HFF-Myc (cell line): ENCODE measurements around the gene SEPTIN5.

Source experiments
- DNase-seq: peaks from one replicate; pipeline ENCODE4 v3.0.0-alpha.2; 2011; ENCODE audit warnings: low read depth; ENCODE audit errors: extremely low read depth
- H3K4me3 ChIP-seq: replicated peaks from 2 replicates; pipeline ENCODE4 v1.5.1; 2011; ENCODE audit warnings: low read depth, mild to moderate bottlenecking, control low read depth, low read length
- TF ChIP-seq, protein P1 (sequence below): IDR thresholded peaks from 2 replicates; pipeline ENCODE4 v1.5.1; 2012; ENCODE audit warnings: mild to moderate bottlenecking, low read depth, low read length, control low read depth; ENCODE audit errors: missing control alignments

The SEPTIN5 gene

DNA sequence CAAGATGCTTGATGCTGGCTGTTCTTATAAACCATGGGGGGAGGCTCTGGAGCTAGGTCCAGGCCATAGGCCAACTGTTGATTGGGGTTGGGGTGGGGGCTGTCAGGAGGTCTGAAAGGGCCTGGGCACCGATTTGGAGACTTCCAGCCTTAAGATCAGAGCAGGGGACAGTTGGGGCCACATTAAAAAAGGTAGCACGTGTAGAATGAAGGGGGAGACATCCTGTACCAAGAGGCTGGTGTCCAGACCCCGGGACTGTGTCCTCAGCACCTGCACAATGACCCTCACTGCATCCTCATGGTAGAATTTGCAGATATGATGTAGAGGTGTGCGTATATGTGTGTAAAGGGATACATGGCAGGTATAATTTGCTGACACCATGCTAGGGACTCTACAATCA lies 33.8 kb downstream of the SEPTIN5 start:
- TF ChIP-seq, protein P1, sequence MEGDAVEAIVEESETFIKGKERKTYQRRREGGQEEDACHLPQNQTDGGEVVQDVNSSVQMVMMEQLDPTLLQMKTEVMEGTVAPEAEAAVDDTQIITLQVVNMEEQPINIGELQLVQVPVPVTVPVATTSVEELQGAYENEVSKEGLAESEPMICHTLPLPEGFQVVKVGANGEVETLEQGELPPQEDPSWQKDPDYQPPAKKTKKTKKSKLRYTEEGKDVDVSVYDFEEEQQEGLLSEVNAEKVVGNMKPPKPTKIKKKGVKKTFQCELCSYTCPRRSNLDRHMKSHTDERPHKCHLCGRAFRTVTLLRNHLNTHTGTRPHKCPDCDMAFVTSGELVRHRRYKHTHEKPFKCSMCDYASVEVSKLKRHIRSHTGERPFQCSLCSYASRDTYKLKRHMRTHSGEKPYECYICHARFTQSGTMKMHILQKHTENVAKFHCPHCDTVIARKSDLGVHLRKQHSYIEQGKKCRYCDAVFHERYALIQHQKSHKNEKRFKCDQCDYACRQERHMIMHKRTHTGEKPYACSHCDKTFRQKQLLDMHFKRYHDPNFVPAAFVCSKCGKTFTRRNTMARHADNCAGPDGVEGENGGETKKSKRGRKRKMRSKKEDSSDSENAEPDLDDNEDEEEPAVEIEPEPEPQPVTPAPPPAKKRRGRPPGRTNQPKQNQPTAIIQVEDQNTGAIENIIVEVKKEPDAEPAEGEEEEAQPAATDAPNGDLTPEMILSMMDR = no peak
- no peak for DNase-seq
- no peak overlapping the region for H3K4me3 ChIP-seq

DNA sequence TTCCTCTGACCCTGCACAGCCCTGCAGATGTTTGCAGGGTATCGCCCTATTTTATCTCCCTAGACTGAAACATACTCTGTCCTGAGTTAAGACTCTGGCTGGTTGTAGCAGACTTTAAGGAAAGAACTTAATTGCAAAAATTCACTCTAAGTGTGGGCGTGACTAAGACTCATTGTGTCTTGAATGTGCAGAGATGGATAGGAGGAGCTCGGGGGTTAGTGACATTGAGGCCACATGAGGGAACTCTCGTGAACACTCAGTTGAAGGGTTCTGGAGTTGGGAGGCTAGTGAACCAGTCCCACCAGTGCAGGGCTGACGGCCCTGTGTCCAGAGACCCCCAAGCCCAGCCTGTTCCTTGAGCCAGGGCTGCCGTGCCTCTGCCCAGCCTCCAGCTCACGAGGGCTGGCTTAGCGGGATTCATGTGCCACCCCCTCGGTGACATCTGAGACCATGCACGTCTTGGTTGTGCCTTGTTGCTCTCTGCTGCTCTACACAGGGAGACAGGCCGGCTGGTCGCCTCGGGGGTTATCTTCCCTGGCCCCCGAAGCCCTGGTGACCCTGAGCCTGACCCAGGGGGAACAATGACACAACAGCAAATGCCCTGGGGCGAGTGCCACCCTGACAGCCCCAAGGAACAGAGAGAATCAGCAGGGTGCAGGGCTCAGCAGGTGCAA lies 34.8 kb downstream of the SEPTIN5 start:
- TF ChIP-seq, protein P1 = no peak
- H3K4me3 ChIP-seq = no peak overlapping the region
- DNase-seq = no peak

DNA sequence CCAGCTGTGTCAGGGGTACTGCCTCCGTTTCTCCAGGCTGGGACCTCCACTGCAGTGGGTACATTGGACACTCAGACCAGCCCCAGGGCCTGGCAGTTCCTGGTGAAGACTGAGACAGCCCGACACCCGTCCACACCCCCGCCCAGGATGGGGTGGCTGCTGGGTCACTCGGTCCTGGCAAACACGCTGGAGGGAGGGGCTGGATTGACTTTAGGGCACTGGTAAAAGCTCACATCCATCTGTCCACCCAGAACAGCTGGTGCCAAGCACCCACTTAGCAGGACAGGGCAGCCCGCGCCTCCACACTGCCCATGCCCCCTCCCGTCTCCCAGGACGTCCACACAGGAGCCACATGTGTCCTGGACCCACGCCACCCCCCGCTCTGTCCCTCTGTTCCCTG lies 35.6 kb downstream of the SEPTIN5 start:
- DNase-seq = no peak
- TF ChIP-seq, protein P1 = no peak

DNA sequence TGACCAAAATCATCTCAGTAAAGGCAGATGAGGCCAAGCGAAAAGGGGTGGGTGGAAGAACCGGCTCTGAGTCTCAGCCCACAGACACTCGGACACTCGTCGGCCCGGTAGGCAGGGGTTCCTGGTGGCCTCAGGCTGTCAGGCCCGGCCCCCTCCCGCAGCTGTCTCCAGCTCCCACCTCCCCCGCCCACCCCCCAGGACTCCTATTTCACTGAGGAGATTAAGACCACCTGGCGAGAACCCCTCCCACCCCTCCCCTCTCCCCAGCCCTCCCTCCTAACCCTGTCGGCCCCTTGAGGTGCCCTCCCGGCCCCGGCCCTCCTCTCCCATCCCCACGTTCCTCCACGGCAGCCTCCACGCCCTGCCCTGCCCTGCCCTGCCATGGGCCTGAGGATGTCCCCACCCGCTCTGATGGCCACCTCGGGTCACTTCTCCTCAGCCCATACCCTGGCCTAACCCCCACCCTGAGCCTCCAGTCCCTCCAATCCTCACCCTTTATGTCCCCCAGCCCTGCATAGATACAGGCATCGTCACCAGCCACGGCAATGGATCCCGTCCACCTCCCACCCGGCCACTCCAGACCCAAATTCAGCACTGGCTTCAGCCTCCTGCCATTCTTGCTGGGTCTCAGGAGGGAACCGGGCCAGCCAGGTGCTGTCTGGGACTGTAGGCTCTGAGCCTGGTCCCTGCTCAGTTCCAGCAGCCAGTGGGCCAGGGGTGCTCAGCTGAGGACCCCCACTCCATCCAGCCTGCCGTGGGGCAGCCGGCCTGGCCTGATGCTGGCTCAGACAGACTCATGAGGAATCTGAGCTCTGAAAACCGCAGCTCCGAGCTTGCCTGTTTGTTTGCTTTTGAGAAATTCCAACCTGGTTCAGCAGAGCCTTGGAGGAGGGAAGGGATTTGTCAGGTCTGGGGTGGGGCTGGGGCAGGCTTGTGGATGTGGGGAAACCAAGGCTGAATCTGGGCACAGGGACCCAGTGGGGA lies 36.5 kb downstream of the SEPTIN5 start:
- DNase-seq = no peak
- TF ChIP-seq, protein P1 = no peak
- no peak overlapping the region for H3K4me3 ChIP-seq

More for the DNA sequence above, 35.6 kb downstream of the SEPTIN5 start:
- H3K4me3 ChIP-seq = no peak overlapping the region

DNA sequence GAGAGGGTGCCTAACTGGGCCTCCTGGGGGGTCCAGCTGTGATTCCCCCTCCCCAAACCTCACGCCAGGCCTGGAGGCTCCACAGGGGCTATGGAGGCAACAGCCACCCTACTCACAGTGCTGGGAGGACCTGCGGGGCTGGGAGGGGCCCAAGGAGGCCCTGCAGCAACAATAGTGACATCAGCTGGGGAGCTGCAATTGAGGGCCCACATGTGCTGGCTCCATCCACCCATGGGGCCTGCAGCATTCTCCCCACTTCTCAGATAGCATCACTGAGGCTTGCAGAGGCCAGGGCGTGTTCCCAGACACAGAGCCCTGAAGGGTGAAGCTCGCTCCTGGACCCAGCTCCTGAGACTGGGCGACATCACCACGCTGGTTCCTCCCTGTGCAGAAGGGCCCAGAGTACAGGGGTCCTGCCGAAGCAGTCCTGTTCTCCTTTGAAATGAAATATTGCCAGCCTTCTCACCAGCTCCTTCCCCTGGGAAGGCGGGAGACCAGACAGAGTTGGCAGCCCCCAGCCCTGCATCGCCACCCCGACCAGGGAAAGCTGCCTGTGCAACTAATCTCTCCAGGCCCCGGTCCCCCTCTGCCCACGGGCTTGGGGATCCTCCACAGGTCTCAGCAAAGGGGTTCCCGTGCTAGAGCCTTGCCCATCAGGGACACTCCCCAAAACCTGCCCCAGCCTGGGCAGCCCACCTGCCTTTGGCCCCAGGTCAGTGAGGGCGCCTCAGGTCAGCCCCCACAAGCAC lies 37.4 kb downstream of the SEPTIN5 start:
- H3K4me3 ChIP-seq = no peak overlapping the region
- DNase-seq = no peak
- TF ChIP-seq, protein P1 = no peak

DNA sequence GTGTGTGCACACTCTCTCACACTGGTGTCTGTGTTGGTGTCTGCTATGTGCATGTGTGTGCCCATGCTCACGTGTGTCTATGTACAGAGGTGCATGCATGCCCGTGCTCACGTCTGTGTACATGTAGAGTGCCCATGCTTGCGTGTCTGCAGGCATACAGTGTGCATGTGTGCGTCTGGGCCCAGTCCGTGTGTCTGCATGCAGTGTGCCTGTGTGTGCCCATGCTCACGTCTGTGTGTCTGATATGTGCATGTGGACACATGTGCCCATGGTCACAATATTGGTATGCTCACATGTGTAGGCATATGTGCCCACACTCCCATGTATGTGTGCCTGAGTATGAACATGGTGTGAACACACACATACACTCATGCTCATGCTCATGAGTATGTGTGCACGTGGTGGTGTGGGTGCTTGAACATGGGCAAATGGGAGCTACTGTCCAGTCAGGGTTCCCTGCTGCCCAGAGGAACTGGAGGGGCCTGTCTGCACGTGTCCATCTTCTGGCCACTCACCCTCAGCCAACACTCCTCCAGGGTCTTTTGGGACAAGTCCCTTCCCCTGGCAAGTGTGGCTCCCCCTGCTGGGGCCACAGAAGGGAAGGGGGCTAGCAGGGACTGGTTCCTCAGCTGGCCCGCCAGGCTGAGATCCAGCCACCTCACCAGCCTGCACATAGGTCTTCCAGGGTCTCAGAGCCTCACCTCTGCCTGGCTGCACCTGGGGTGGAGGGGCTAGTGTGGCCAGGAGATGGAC lies 39.0 kb downstream of the SEPTIN5 start:
- no peak for DNase-seq
- TF ChIP-seq, protein P1 = peak; percentile 20
- H3K4me3 ChIP-seq = no peak overlapping the region
